HG02852 (cell line): Measurements from ENCODE around the gene NUDT10.
A peak's percentile ranks its signal among the peaks of the same experiment; 100 is the strongest.
"Not testable (repeated sequence)": the region's sequence is repeated elsewhere in the genome, so short reads cannot be mapped to it uniquely, and the experiment has no call there.

ENCODE experiments used
- ATAC-seq: cut with Tn5 transposase; IDR thresholded peaks from one replicate; pipeline ENCODE4 v1.9.1; 2021; ENCODE audit warnings: mild to moderate bottlenecking, moderate library complexity; ENCODE audit not compliant: unreplicated experiment

The NUDT10 gene

DNA sequence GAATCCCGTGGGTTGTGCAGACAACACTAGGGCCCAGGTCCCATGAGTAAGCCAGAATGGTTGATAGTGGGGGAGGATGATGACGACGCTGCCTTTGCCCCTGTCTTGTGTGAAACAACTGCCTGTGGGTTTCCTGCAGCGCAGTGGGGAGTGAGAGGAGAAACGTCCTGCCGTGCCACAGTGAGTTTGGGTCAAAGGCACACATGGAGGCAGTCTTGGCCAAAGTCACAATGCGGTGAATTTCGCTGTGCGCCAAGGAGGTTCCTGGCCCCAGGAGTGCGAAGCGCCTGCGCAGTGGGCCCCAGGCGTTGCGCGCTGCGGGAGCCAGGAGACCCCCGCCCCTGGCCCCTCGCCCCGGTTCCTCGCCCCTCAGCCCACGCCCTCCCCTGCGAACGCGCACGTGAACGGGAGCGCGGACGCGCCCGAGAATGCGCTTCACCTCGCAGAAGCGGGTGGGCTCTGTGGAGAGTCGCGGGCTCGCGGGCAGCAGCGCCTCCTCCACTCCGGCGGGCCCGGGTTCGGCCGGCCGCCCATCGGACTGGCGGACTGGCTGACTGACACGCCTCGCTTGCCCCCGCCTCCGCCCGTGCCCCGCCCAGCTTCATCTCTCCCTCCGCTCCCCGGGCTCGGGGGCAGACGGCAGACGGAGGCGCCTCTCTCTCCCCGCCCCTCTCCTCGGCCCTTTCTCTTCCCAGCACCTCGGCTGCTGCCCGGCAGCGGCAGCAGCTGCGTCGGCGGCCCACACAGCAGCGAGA is at the start of gene NUDT10:
NUDT10 (plus strand) TSS at position 635 of the 755 bp plus-strand sequence. CDS start 144 bp downstream, outside the sequence.
- ATAC-seq, result no peak

DNA sequence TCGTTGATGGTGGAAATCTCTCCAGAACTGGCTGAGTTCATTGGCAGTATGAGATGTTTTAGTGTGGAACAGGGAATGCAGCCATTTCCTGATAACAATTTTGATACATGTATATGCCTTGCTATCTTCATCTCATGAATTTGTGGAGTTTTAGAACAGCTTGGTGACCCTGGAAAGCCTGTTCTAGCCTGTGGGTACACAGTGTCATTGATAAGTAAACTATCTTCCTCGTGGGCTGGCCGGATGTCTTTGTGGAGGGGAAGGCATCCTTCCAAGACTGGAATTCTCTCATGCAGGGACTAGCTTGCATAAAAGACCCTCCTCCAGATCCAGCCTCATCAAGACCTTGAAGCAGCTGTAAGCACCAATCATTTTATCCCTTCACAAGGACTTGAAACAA is 40.2 kb upstream of the NUDT10 start:
- ATAC-seq, result no peak

DNA sequence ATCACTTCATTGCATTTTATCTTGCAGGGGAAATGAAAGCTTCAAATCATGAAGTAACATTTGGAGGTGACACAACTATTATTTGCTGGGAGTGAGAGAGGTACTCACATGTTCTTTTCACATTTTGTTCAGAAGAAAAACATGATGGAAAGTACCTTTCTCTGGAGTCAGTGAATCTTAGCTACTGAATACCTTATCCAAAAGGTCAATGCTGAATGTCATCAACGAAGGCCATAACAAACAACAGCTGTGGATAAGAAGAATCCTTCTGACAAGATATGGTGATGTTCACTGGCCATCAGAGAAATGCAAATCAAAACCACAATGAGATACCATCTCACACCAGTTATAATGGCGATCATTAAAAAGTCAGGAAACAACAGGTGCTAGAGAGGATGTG is 36.5 kb upstream of the NUDT10 start:
- ATAC-seq, result no peak

DNA sequence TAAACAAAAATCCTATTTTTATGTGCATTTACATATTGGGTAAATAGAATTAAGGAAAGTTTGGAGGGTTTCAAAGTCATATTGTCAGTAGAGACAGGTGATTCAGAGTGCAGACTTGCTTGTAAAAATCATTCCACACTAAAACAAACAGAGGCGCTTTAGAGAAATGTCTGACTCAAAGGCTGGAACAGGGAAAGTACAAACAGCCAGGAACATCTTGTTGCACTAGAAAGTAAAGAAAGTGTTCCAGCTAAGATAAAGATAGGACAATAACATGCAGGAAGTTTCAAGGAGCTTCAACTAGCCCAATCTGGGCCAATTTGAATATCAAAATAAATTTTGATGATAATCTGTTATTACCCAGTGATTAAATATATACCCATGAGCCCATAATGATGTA is 16.4 kb upstream of the NUDT10 start:
- ATAC-seq, result no peak

DNA sequence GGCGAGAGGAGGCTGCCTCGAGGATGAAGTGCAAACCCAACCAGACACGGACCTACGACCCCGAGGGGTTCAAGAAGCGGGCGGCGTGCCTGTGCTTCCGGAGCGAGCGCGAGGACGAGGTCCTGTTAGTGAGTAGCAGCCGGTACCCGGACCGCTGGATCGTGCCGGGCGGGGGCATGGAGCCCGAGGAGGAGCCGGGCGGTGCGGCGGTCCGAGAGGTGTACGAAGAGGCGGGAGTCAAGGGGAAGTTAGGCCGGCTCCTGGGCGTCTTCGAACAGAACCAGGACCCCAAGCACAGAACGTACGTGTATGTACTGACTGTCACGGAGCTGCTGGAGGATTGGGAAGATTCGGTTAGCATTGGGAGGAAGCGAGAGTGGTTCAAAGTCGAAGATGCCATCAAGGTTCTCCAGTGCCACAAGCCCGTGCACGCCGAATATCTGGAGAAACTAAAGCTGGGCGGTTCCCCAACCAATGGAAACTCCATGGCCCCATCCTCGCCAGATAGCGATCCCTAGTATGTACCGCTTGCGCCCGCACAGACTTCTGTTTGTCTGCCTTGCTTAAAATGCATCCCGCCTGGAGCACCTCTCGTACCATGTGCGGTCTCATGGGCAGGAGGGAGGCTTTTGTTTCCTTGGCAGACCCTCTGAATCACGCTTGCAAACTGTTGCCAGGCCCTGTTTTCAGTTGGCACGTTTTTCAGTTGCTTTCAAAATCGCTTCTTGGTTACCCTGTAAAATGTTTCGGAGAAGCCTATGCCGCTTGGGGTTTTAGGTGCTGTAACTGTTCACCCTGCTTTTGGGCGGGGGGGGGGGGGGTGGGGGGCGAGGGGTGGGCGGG is 542 bp downstream of the NUDT10 start:
- not testable (repeated sequence) for ATAC-seq

DNA sequence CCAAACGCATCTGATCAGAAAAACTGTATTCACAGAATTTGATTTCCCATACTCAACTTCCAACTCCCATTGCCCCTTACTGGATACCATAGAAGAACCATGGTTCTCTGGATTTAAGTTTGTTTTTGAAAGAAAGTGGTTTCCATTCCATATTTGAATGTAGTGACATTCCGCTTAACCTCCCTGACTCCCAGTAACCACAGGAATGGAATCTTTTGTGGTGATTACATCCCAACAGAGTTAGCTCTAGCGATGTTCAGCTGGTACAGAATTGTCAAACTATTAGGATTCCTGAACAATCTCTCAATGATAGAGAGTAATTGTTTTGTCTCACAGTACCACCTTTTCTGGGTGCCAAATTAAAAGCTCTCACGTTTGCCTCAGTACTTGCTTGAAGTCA is 1.7 kb downstream of the NUDT10 start:
- ATAC-seq, result no peak

DNA sequence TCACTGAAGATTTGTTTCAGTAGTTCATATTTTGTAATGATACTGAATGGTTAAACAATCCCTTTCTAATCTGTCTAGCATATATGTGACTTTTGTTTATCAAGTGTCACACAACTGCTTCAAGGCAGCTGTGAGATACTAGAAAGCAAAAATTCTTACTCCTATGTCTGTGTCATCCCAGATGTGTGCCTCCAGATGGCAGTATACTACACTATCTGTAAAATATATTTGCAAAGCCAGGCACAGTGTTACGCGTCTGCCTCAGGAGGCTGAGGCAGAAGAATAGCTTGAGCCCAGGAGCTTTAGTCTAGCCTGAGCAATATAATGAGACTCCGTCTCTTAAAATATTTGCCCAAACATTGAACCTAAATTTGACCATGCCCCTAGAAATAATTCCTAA is 4.0 kb downstream of the NUDT10 start:
- peak; percentile 72 for ATAC-seq

DNA sequence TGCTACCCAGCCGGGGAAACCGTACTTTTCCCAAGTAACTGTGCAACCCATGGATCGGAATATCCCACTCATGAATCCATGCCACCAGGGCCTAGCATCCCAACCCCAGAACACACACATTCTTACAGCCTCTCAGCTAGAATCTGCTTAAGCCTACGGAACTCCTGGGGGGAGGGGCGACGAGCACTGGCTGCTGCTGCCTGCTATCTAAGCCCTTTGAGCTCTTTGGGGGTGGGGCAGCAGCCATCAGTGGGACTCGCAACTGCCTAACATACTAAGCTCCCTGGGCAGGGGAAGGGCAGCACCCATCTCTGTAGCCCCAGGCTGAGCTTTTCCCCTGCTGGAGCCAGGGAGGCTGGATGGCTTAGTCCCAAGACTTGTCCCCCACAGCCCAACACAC is 28.6 kb downstream of the NUDT10 start:
- no peak for ATAC-seq

DNA sequence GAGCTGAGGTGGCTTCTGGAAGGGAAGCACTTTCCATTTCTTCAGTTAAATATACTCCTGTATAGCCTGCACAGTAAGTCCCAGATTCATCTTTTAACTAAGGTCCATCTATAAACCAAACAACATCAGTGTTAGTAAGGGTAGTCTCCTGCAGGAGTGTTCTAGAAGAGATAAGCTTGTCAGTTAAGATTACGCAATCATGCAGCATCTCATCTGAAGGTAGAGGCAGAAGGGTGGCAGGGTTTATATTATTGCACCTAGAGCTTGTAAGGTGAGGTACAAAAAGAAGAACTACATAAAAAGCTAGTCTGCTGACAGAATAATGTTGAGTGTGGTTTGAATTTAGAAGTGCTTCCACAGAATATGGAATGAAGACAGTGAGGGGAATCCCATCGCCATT is 44.0 kb downstream of the NUDT10 start:
- ATAC-seq, result no peak
